PC-3 (cell line): Measurements from ENCODE around the gene PIGK. TPM values are rescaled to one million over a fixed set of nuclear protein-coding genes. Genes with fewer than 3 reads are reported as not detected.
"Not testable (repeated sequence)": the region's sequence is repeated elsewhere in the genome, so short reads cannot be mapped to it uniquely, and the experiment has no call there.

Source experiments
- ATAC-seq: fragments of 200-7000 bp; cut with Tn5 transposase; 2 replicates; pipeline ENCODE4 v1.9.1; 2020; ENCODE audit warnings: mild to moderate bottlenecking, moderate library complexity
- BruUV-seq: library from RNA; stranded (reverse); fragments of 400-500 nt; replicated peaks from 2 replicates; lab custom pipeline; 2021; lab: Mats Ljungman, UMichigan
- CTCF ChIA-PET: fragments of 300-600 bp; sonication (Branson Sonifier 250); formaldehyde crosslinking; loops from one replicate; lab custom pipeline; 2022; ENCODE audit warnings: antibody characterized with exemption; lab: Charles Lee
- POLR2A ChIA-PET: fragments of 300-600 bp; sonication (Branson Sonifier 250); formaldehyde crosslinking; loops from one replicate; lab custom pipeline; 2022; ENCODE audit warnings: antibody characterized with exemption; ENCODE audit not compliant: unreplicated experiment; lab: Charles Lee
- DNase-seq: peaks from one replicate; pipeline ENCODE4 v3.0.0-alpha.2; 2015
- H2AFZ ChIP-seq: fragments of 300-600 bp; sonication (generic); 2 replicates; pipeline ENCODE4 v1.6.0; 2016; ENCODE audit warnings: antibody characterized with exemption, low read length
- H3F3A ChIP-seq: fragments of 300-600 bp; sonication (generic); one replicate; pipeline ENCODE4 v1.6.0; 2017; ENCODE audit warnings: antibody characterized with exemption, low read length, control low read depth, mild to moderate bottlenecking; ENCODE audit not compliant: unreplicated experiment
- H3K27ac ChIP-seq: fragments of 300-600 bp; sonication (generic); 2 replicates; pipeline ENCODE4 v1.5.1; 2016; ENCODE audit warnings: mild to moderate bottlenecking, low read length
- H3K27me3 ChIP-seq: fragments of 300-600 bp; sonication (generic); 2 replicates; pipeline ENCODE4 v1.6.1; 2016; ENCODE audit warnings: low read length, mixed read lengths
- H3K36me3 ChIP-seq: fragments of 300-600 bp; sonication (generic); 2 replicates; pipeline ENCODE4 v1.6.1; 2016; ENCODE audit warnings: low read depth, mixed run types, low read length, mixed read lengths
- H3K4me1 ChIP-seq: fragments of 300-600 bp; sonication (generic); 2 replicates; pipeline ENCODE4 v1.5.1; 2016; ENCODE audit warnings: low read length; ENCODE audit not compliant: insufficient read depth
- H3K4me2 ChIP-seq: fragments of 300-600 bp; sonication (generic); 2 replicates; pipeline ENCODE4 v1.6.0; 2016; ENCODE audit warnings: low read length
- H3K4me3 ChIP-seq: fragments of 300-600 bp; sonication (generic); 2 replicates; pipeline ENCODE4 v1.5.1; 2016; ENCODE audit warnings: mild to moderate bottlenecking, low read length, mixed read lengths
- H3K79me2 ChIP-seq: fragments of 300-600 bp; sonication (generic); 2 replicates; pipeline ENCODE4 v1.6.1; 2017; ENCODE audit warnings: low read length, mixed read lengths
- H3K9ac ChIP-seq: fragments of 300-600 bp; sonication (generic); 2 replicates; pipeline ENCODE4 v1.6.0; 2016; ENCODE audit warnings: mild to moderate bottlenecking, low read length
- H3K9me2 ChIP-seq: fragments of 300-600 bp; sonication (generic); replicated peaks from 2 replicates; pipeline ENCODE4 v1.6.1; 2016; ENCODE audit warnings: mixed run types, low read length, mixed read lengths
- H3K9me3 ChIP-seq: fragments of 300-600 bp; sonication (generic); 2 replicates; pipeline ENCODE4 v1.6.1; 2016; ENCODE audit warnings: low read length, mixed read lengths
- H4K20me1 ChIP-seq: fragments of 300-600 bp; sonication (generic); 2 replicates; pipeline ENCODE4 v1.6.1; 2016; ENCODE audit warnings: low read length, mixed read lengths
- EZH2 ChIP-seq: fragments of 300-600 bp; sonication (generic); IDR thresholded peaks from one replicate; pipeline ENCODE4 v1.6.1; 2017; ENCODE audit warnings: antibody characterized with exemption, mild to moderate bottlenecking, low read length; ENCODE audit not compliant: unreplicated experiment
- EZH2phosphoT487 ChIP-seq: fragments of 300-600 bp; sonication (generic); IDR thresholded peaks from 2 replicates; pipeline ENCODE4 v1.6.1; 2018; ENCODE audit warnings: mild to moderate bottlenecking, antibody characterized with exemption, low read length, borderline replicate concordance
- intact Hi-C: fragments of 100-400 bp; cut with micrococcal nuclease; formaldehyde crosslinking; loops from 2 replicates; pipeline ENCODE4 v1.9.0; 2023
- total RNA-seq: library from RNA; depleted of rRNA; stranded (reverse); fragments of >200 nt; gene quantifications from 2 replicates; pipeline ENCODE4 v1.2.3, GENCODE V29; 2014
- TF ChIP-seq, protein P1 (sequence below): fragments of 300-600 bp; sonication (generic); conservative IDR thresholded peaks from 2 replicates; pipeline ENCODE4 v1.5.1; 2017; ENCODE audit warnings: antibody characterized with exemption, low read depth, mild to moderate bottlenecking, low read length

Gene PIGK
- total RNA-seq, 1 experiment from 2014 or later: 24.8 TPM

DNA sequence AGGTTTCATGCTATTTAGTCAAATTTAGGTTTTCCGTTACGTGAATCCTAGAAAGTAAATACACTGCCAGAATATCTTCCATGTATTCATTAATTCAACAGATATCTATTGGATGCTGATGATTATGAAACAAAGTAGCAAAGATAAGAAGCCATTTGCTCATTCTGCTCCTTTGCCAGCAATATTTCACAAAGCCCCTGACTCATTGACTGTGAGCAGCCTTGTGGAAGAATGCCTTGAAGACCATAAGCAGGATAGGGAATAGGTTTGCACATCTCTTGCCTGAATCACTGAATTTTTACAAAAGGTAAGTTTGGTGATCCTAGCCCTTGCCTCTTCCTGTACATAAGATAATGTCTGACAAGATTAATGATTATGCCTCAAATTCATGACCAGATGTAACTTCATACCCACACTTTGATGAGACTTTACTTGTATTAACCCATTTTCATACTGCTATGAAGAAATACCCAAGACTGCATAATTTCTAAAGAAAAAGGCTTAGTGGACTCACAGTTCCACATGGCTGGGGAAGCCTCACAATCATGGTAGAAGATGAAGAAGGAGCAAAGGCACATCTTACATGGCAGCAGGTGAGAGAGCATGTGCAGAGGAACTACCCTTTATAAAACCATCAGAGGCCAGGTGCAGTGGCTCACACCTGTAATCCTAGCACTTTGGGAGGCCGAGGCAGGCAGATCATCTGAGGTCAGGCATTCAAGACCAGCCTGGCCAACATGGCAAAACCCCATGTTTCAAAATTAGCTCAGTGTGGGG is 1.6 kb upstream of the PIGK start:
- DNase-seq: peak; percentile 35
- H3F3A ChIP-seq: no peaks in the 10 kb centered on the region
- TF ChIP-seq, protein P1, sequence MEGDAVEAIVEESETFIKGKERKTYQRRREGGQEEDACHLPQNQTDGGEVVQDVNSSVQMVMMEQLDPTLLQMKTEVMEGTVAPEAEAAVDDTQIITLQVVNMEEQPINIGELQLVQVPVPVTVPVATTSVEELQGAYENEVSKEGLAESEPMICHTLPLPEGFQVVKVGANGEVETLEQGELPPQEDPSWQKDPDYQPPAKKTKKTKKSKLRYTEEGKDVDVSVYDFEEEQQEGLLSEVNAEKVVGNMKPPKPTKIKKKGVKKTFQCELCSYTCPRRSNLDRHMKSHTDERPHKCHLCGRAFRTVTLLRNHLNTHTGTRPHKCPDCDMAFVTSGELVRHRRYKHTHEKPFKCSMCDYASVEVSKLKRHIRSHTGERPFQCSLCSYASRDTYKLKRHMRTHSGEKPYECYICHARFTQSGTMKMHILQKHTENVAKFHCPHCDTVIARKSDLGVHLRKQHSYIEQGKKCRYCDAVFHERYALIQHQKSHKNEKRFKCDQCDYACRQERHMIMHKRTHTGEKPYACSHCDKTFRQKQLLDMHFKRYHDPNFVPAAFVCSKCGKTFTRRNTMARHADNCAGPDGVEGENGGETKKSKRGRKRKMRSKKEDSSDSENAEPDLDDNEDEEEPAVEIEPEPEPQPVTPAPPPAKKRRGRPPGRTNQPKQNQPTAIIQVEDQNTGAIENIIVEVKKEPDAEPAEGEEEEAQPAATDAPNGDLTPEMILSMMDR: no peak
- TF ChIP-seq EZH2phosphoT487 (no peak), EZH2 (no peak)
- no peak overlapping the region for H2AFZ ChIP-seq
- no peaks in the 10 kb centered on the region for H3K27me3 ChIP-seq
- BruUV-seq: no TSS peak
- no peak for ATAC-seq
- H3K9me3 ChIP-seq: no peaks in the 10 kb centered on the region
- no peaks in the 10 kb centered on the region for H4K20me1 ChIP-seq
- peaks cover 36% of the 10 kb centered on the region for H3K79me2 ChIP-seq
- H3K4me1 ChIP-seq: peaks cover 9% of the 10 kb centered on the region; the same call in 1 of the 2 replicates
- CTCF ChIA-PET: no interaction called here
- no peak overlapping the region for H3K9ac ChIP-seq
- no peak overlapping the region for H3K4me3 ChIP-seq
- H3K36me3 ChIP-seq: no peaks in the 10 kb centered on the region; the same call in 1 of the 2 replicates
- intact Hi-C loops: no loop called here
- no peak overlapping the region for H3K27ac ChIP-seq
- H3K9me2 ChIP-seq: no peaks in the 10 kb centered on the region
- peak overlapping the region; percentile 89 for H3K4me2 ChIP-seq
- POLR2A ChIA-PET: no interaction called here

DNA sequence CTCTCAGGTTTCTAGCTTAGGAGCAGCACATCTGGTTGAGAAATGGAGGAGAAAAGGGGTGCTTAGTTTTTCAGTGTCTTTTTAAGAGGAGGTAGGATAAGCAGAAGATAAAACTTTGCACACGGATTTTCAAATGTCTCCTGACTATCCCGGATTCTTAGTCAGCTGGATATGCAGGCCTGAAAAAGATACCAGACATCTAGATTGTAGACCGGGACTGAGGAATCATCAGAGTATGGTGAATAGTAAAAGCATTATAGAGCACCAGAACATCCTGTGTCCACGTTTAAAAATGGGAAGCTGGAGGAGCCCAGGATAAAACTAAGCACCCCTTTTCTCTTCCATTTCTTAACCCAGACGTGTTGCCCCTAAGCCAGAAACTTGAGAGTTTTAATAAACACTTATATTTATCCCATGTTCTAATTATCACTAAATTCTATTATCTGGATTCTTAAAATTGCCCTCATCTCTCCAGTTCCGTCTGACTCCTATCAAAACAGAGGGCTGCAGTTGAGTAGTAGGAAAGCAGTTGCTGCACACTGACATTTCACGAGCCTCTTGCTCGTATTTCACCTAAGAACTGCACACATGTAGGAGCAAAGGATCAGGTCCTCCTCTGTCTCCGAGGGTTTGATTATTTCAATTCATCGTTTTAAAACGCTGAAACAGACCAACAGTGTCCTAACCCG is 609 bp downstream of the PIGK start:
- peak; percentile 68 for ATAC-seq
- BruUV-seq: TSS peak; percentile 82
- Histone ChIP-seq H3K4me2 (peak overlapping the region; percentile 89), H3K9me3 (no peaks in the 10 kb centered on the region), H4K20me1 (no peaks in the 10 kb centered on the region), H3K27ac (peak overlapping the region; percentile 53), H3K27me3 (no peaks in the 10 kb centered on the region), H3K9ac (peak overlapping the region; percentile 83), H3K9me2 (no peaks in the 10 kb centered on the region), H3K79me2 (peaks cover 58% of the 10 kb centered on the region), H3K36me3 (no peaks in the 10 kb centered on the region; the same call in 1 of the 2 replicates), H2AFZ (peak overlapping the region; percentile 97), H3F3A (no peaks in the 10 kb centered on the region), H3K4me1 (peaks cover 9% of the 10 kb centered on the region; the same call in 1 of the 2 replicates), H3K4me3 (peak overlapping the region; percentile 93)
- TF ChIP-seq EZH2 (no peak), EZH2phosphoT487 (no peak)
- TF ChIP-seq, protein P1: no peak
- DNase-seq: peak; percentile 15
- CTCF ChIA-PET: no interaction called here
- intact Hi-C loops: loop anchor here (1.0 to 5.0 kb wide), 4 partner anchors 93 to 315 kb away; no protein-coding TSS in a partner anchor
- POLR2A ChIA-PET: no interaction called here

DNA sequence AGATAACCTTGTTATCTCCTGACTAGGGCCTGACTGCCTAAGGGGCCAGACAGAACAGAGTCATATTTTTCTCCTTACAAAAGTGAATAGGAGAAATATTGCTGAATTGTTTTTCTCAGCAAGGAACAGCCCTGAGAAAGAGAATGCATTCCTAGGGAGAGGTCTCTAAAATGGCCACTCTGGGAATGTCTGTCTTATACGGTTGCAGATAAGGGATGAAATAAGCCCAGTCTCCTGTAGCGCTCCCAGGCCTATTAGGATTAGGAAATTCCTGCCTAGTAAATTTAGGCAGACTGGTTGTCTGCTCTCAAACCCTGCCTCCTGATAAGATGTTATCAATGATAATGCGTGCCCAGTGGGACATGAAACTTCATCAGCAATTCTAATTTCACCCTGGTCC is 15.2 kb downstream of the PIGK start:
- ATAC-seq, POLR2A ChIA-PET, DNase-seq, H2AFZ ChIP-seq, BruUV-seq, H3F3A ChIP-seq, H3K4me3 ChIP-seq, H3K9me2 ChIP-seq, H3K4me2 ChIP-seq, H3K9ac ChIP-seq, intact Hi-C loops, H3K79me2 ChIP-seq, H3K9me3 ChIP-seq, H3K27me3 ChIP-seq, H3K27ac ChIP-seq, CTCF ChIA-PET, H4K20me1 ChIP-seq, H3K4me1 ChIP-seq: not testable (repeated sequence)
- peaks cover 14% of the 10 kb centered on the region for H3K36me3 ChIP-seq
